ENCODE measurements around the gene CHL1.

CHL1 gene

GRCh38 chr3:228442-229182, 32.0 kb downstream of the CHL1 start:
- DNase-seq, result no peak

DNA sequence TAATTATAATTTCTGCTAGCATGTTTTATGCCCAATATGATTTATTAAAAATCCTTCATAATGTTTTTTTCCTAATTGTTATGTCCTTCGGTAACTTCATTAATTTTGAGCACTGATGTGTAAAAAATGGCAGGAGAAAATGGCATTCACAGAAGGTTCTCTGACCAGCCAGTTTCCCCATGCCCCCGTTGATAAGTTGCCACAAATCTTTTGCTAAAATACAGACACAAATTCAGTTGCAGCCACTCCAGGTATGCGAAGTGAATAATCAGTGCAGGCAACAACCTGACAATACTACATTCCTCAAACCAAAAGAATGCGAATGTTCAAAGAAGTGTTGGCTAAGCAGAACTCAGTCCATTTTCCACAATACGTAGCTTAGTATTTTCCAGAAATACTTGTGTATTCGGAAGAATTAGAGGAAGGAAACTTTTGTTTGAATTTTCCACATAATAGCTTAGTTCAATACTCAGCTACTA, 32.7 kb downstream of the CHL1 start:
- no peak for DNase-seq

GRCh38 chr3:236881-237280, 40.3 kb downstream of the CHL1 start:
- no peak for DNase-seq

GRCh38 chr3:242602-243355, 46.2 kb downstream of the CHL1 start:
- no peak for DNase-seq

DNA sequence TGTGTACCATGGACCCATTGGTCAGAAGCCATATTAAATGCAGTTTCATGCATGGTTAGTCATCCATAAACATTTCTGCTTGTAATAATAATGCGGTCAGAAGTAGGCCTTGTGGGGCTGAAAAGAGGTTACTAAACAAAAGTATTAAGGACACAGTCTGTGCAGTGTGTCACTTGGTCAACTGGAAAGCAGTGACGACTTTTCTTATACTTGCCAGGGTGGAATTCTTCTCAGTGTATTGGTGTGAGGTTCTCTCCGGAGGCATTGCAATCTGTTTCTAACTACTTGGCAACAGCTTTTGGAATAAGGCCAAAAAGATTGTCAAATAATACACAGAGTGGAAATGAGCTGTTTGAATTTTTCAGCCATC, 46.8 kb downstream of the CHL1 start:
- DNase-seq, result no peak

- no peak for DNase-seq
These were observed 47.5 kb downstream of the CHL1 start for GRCh38 chr3:244041-244440.

- DNase-seq, result no peak
These were observed 51.4 kb downstream of the CHL1 start for GRCh38 chr3:247916-248315.

DNA sequence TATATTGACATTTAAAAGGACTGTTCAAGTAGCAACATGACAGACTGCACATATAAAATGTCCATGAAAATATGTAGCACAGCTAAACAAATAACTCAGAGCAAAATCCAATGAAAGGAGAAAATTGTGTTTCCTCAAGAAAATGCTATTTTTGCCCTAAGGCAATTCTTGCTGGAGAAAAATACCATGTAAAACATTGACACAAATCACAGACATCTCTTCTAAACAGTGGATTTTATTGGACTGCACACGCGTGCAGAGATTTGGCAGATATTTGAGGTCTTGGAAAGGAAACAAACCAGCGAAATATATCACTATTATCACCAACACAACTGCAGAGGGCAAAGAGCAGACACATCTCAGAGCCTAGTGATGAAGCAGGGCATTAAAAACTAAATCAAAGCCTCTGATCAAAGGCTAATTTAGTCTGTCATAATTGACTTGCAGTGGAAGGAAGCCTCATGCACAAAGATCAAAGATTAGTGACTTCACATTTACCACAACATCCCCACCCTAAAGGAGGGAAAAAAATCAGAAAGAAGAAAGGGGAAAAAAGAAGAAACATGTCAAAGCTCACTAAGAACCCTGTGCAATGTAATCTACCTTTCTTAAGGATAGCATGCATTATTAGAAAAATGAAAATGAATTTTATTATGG, 52.4 kb downstream of the CHL1 start:
- no peak for DNase-seq

- DNase-seq, result no peak
These were observed 53.2 kb downstream of the CHL1 start for GRCh38 chr3:249587-250262.

GRCh38 chr3:256501-256900, 59.9 kb downstream of the CHL1 start:
- no peak for DNase-seq

DNA sequence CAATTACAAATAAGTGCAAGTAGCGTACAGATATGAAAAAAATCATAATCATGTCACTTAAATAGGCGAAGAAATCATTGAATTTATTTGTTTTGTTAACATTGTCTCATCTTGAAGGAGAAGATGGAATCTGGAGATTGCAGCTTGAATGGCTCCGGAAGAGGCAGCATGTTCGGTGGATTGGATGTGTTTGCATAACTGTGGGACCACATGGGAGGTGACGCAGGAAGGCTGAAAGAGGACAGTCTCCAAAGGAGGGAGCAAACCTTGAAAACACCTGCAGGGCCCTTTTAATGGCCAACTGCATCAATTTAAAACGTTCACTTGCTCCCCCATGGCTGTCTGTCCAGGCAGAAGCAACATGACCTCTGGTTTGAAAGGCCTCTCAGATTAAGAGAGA, 61.3 kb downstream of the CHL1 start:
- DNase-seq, result no peak

- DNase-seq, result no peak
These were observed 64.3 kb downstream of the CHL1 start for GRCh38 chr3:260898-261297.

GRCh38 chr3:263393-263792, 66.8 kb downstream of the CHL1 start:
- DNase-seq, result no peak

DNA sequence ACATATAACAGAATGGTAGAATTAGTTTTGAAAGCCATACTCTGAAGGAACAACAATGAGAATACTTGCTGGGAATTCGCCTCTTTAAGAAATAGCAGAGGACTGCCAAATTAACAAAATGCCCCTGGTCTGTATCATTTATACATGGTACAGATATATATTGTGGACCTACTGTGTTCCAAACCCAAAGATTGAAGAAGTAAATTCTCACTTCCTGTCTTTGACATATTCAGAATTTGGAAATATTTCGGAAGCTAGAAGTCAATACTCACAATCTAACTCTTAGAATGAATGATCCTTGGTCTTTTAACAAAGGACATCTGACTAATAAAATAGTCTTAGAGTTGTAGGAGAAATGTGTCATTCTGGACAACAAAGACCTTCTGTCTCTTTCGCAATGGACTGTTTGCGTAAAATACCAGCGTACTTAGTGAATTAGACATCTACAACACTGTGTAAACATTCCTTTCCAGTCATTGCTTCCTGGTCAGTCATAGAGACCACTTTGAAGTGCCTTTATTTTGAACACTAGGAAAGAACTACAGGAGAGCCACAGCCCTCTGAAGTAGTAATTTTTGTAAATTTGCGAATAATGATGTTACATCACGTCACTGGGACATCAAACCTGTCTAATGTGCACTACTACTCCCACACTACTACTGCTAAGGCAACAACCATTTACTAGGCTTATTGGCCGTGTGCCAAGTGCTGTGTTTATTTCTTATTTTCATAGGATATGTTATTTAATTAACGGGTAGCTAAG, 68.0 kb downstream of the CHL1 start:
- no peak for DNase-seq

DNA sequence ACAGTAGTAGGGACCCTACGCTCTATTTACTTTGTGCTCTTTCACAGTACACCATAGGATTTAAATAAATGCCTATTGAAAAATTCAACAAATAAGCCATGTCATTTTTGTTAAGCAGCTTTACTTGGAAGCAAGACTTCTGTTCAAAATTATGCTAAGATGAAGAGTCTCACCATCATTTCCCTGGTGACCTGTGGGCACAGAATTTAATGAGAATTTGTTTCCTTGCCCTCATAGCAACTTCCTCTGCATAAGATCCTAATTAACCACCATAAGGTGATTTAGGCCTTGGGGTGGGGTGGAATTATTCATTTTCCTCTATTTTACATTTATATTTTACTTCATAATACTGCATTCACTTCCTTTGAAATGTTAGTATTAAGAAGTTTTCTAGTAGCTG, 70.5 kb downstream of the CHL1 start:
- DNase-seq, result no peak

- DNase-seq, result no peak
These were observed 74.1 kb downstream of the CHL1 start for GRCh38 chr3:270688-271087.

- no peak for DNase-seq
These were observed 78.4 kb downstream of the CHL1 start for GRCh38 chr3:274927-275326.

- no peak for DNase-seq
These were observed 81.3 kb downstream of the CHL1 start for GRCh38 chr3:277873-278272.

DNA sequence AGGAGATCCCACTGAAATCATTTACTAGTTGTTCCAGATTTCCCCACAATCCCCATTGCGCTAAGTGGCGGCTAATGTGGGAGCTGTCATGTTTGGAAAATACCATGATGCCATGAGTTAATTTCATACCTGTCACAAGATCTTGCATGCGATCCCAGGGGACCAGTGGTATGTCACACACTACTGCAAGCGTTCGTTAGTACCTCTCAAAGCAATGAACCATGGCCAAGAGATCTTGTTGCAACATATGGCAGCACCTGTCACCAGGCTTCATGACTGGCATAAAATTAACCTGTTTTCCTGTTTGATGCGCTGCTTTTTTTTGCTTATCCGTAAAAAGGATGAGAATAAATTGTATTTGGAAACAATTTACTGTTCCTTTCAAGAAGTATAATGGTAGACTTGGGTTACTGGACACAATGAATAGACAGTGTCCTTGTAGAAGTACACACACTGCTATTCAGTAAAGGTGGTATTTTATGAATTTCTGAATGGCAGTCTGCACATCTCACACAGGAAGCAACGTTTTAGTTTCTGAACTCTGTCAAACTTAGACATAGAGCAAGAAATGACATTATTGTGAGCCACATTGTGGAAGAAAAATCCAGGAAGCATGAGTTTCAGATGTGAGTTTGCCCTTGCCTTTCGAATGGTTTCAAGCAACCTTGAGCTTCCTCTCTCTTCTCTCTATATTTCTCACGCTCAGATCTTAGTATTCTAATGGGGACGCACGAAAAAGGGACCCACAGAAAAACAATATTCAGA, 81.9 kb downstream of the CHL1 start:
- DNase-seq, result peak; percentile 62

- DNase-seq, result no peak
These were observed 82.8 kb downstream of the CHL1 start for GRCh38 chr3:279325-279724.

GRCh38 chr3:280681-281080, 84.1 kb downstream of the CHL1 start:
- no peak for DNase-seq

- DNase-seq, result no peak
These were observed 87.8 kb downstream of the CHL1 start for GRCh38 chr3:284322-284721.
